ENCODE results near the gene EGF. TPM values are rescaled to one million over a fixed set of nuclear protein-coding genes. Genes with fewer than 3 reads are reported as not detected.

EGF gene
- total and polyA plus RNA-seq, 3 donors from 2014 or later: 0.79 to 1.3 (median 0.87) TPM

DNA sequence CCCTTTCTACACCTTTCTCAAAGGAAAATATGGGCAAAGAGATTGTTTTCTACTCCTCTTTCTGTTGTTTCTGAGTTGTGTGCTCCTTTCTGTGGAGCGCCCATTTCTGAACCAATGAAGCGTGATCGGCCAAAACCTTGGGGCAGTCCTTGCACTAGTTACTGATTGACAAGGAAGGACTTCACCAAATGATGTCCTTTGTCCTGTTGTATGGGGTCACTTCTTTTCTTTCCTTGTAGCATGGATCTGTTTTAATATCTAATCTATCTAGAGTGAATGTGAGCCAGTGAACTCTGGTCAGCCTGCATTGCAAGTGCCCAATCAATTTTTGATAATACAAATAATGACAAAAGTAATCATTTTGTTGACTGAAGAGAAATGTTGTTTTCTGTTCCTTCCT lies 94.5 kb downstream of the EGF start:
- 91 to 96% methylated on average over 3 of the region's 3 CpGs for WGBS, 2 donors
- Histone ChIP-seq H3K27me3 (no peaks in the 10 kb centered on the region), H3K4me1 (no peaks in the 10 kb centered on the region), H3K4me3 (no peak overlapping the region), H3K9me3 (no peaks in the 10 kb centered on the region), H3K36me3 (ENCODE audit: low read depth, missing control alignments) (no peaks in the 10 kb centered on the region), H3K27ac (no peak overlapping the region)
- no peak for TF ChIP-seq POLR2A (IDR thresholded peaks at IDR 0.05)
- no peak for TF ChIP-seq CTCF (IDR thresholded peaks at IDR 0.05)
- DNase-seq: no peak
- intact Hi-C loops (cut with DNase I; ENCODE audit: low total_unique reads): no loop called here

- TF ChIP-seq CTCF (IDR thresholded peaks at IDR 0.05): no peak
- TF ChIP-seq POLR2A (IDR thresholded peaks at IDR 0.05): no peak
These were observed 95.9 kb downstream of the EGF start for GRCh38 chr4:110008540-110008939.

DNA sequence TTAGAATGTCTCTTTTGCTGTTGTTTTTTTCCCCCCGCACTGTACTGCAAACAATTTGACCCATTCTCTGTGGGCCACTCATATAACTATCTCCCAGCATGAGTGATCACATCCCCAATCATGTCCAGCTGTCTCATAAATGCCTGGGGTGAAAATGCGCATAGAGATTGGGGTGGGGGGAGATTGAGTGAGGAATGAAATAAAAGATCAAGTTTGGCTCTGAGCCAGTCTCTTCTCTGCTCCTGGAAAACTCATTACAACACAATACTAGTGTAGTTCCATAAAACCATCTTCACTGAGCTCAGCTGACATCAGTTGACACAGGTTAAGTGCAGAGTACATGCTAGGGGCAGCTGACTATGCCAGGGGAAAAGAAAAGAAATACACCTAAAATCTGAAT lies 96.9 kb downstream of the EGF start:
- H3K27ac ChIP-seq: no peak overlapping the region
- intact Hi-C loops (cut with DNase I; ENCODE audit: low total_unique reads): no loop called here
- H3K4me3 ChIP-seq: no peak overlapping the region
- no peaks in the 10 kb centered on the region for H3K36me3 ChIP-seq (ENCODE audit: low read depth, missing control alignments)
- no peak for DNase-seq
- H3K9me3 ChIP-seq: no peaks in the 10 kb centered on the region
- no peaks in the 10 kb centered on the region for H3K27me3 ChIP-seq
- no peaks in the 10 kb centered on the region for H3K4me1 ChIP-seq
- no peak for TF ChIP-seq POLR2A (IDR thresholded peaks at IDR 0.05)
- TF ChIP-seq CTCF (IDR thresholded peaks at IDR 0.05): no peak
- 86 to 95% methylated on average over 2 of the region's 2 CpGs for WGBS, 2 donors

More at GRCh38 chr4:110008540-110008939, 95.9 kb downstream of the EGF start:
- DNase-seq: no peak
- H3K9me3 ChIP-seq: no peaks in the 10 kb centered on the region
- 54 to 65% methylated on average over 1 to 2 of the region's 2 CpGs for WGBS, 2 donors
- no peak overlapping the region for H3K4me3 ChIP-seq
- intact Hi-C loops (cut with DNase I; ENCODE audit: low total_unique reads): no loop called here
- no peaks in the 10 kb centered on the region for H3K27me3 ChIP-seq
- no peaks in the 10 kb centered on the region for H3K4me1 ChIP-seq
- no peak overlapping the region for H3K27ac ChIP-seq
- no peaks in the 10 kb centered on the region for H3K36me3 ChIP-seq (ENCODE audit: low read depth, missing control alignments)

DNA sequence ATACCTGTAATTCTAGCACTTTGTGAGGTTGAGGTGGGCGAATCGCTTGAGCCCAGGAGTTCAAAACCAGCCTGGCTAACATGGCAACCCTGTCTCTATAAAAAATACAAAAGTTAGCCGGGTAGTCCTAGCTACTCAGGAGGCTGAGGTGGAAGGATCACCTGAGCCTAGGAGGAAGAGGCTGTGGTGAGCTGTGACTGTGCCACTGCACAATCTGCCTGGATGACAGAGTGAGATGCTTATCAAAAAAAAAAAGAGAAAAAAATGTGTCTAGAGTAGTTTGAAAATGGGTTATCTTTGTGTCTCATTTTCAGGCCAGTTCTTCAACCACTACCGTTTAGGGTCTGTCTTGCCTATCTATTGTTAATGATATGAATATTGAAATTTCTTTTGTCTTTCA lies 98.1 kb downstream of the EGF start:
- Histone ChIP-seq H3K27me3 (no peaks in the 10 kb centered on the region), H3K27ac (no peak overlapping the region), H3K4me3 (no peak overlapping the region), H3K36me3 (ENCODE audit: low read depth, missing control alignments) (no peaks in the 10 kb centered on the region), H3K4me1 (no peaks in the 10 kb centered on the region), H3K9me3 (no peaks in the 10 kb centered on the region)
- TF ChIP-seq CTCF (IDR thresholded peaks at IDR 0.05) (no peak), POLR2A (IDR thresholded peaks at IDR 0.05) (no peak)
- 92 to 93% methylated on average over 4 of the region's 4 CpGs for WGBS, 2 donors
- intact Hi-C loops (cut with DNase I; ENCODE audit: low total_unique reads): no loop called here
- no peak for DNase-seq

DNA sequence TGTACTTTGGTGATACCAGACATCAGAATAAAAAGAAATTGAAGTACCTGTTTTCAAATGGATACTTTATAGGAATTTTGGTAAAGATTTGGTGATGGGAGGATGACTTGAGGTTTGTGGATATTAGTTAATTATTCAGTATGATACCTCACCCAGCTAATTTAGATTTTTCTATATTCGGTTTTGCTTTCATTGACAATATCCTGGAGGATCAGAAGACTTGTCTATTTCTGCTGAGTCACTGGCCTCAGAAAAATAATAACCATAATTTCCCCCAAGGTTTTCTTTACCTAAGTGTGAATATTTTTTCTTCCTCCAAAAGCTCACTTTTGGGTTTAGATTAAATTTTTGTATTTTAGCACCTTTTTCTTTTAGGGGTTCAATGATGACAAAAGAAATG lies 100.2 kb downstream of the EGF start:
- no peaks in the 10 kb centered on the region for H3K4me1 ChIP-seq
- no peaks in the 10 kb centered on the region for H3K27me3 ChIP-seq
- 71 to 85% methylated on average over 1 of the region's 1 CpG for WGBS, 2 donors
- H3K4me3 ChIP-seq: no peak overlapping the region
- TF ChIP-seq CTCF (IDR thresholded peaks at IDR 0.05) (no peak), POLR2A (IDR thresholded peaks at IDR 0.05) (no peak)
- intact Hi-C loops (cut with DNase I; ENCODE audit: low total_unique reads): no loop called here
- no peaks in the 10 kb centered on the region for H3K36me3 ChIP-seq (ENCODE audit: low read depth, missing control alignments)
- no peak overlapping the region for H3K27ac ChIP-seq
- H3K9me3 ChIP-seq: no peaks in the 10 kb centered on the region
- DNase-seq: no peak

All from testis (tissue), 3 donors.